Measurements from ENCODE around the gene OR1J2.

DNA sequence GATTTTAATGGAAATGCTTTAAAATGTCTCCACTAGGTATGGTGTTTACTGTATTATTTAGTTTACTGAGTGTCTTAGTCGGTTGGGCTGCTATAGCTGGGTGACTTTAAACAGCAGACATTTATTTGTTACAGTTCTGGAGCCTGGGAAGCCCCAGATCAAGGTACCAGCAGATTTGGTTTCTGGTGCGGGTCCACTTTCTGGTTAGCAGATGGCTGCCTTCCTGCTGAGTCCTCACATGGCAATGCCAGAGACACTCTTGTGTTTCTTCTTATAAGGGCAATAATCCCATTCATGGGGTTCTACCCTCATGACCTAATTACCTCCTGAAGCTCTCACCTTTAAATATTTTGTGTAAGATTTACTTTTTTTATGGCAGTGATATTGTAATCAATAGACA, 7.6 kb downstream of the OR1J2 start:
- TF ChIP-seq, protein P1, sequence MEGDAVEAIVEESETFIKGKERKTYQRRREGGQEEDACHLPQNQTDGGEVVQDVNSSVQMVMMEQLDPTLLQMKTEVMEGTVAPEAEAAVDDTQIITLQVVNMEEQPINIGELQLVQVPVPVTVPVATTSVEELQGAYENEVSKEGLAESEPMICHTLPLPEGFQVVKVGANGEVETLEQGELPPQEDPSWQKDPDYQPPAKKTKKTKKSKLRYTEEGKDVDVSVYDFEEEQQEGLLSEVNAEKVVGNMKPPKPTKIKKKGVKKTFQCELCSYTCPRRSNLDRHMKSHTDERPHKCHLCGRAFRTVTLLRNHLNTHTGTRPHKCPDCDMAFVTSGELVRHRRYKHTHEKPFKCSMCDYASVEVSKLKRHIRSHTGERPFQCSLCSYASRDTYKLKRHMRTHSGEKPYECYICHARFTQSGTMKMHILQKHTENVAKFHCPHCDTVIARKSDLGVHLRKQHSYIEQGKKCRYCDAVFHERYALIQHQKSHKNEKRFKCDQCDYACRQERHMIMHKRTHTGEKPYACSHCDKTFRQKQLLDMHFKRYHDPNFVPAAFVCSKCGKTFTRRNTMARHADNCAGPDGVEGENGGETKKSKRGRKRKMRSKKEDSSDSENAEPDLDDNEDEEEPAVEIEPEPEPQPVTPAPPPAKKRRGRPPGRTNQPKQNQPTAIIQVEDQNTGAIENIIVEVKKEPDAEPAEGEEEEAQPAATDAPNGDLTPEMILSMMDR (IDR thresholded peaks at IDR 0.05; ENCODE audit: insufficient read depth, low read depth, low read length), result no peak
- TF ChIP-seq EZH2 (IDR thresholded peaks at IDR 0.05; ENCODE audit: insufficient read depth, low read length), result no peak

Measured in astrocyte (in vitro differentiated cells and primary cell).